ENCODE data around the gene ATP9B. TPM values are rescaled to one million over a fixed set of nuclear protein-coding genes. Genes with fewer than 3 reads are reported as not detected.

The ATP9B gene
- total RNA-seq, 1 experiment from 2014 or later, result 17.9 TPM

GRCh38 chr18:79343567-79344207, 274.5 kb downstream of the ATP9B start:
- no peaks in the 10 kb centered on the region for H3K4me1 ChIP-seq (ENCODE audit: insufficient read depth, low read length, poor library complexity, severe bottlenecking)
- peaks cover 5% of the 10 kb centered on the region for H3K36me3 ChIP-seq (ENCODE audit: insufficient read depth, low read length, poor library complexity, severe bottlenecking)
- CTCF ChIA-PET, result no interaction called here
- no peak for TF ChIP-seq CTCF (conservative IDR thresholded peaks at IDR 0.05; ENCODE audit: low read depth, low read length)
- TF ChIP-seq EZH2 (IDR thresholded peaks at IDR 0.05; ENCODE audit: borderline replicate concordance, low read depth, low read length, poor library complexity, severe bottlenecking), result no peak
- H3K27me3 ChIP-seq (replicated peaks; ENCODE audit: insufficient read depth, low read depth, low read length, poor library complexity), result no peaks in the 10 kb centered on the region
- no peak overlapping the region for H3K4me3 ChIP-seq (ENCODE audit: low read depth, low read length, poor library complexity, severe bottlenecking)
- no peak overlapping the region for H3K27ac ChIP-seq (ENCODE audit: low read depth, low read length, poor library complexity, severe bottlenecking)
- no peak for DNase-seq (ENCODE audit: low spot score)
- POLR2A ChIA-PET (ENCODE audit: low non-redundant PET), result no interaction called here
- intact Hi-C loops (cut with micrococcal nuclease; ENCODE audit: unreplicated experiment), result no loop called here
- BruUV-seq (replicated peaks), result no TSS peak
- no peaks in the 10 kb centered on the region for H3K9me3 ChIP-seq (ENCODE audit: low read depth, low read length, poor library complexity, severe bottlenecking)

GRCh38 chr18:79344208-79344581, 275.0 kb downstream of the ATP9B start:
- Histone ChIP-seq H3K4me1 (ENCODE audit: insufficient read depth, low read length, poor library complexity, severe bottlenecking) (no peaks in the 10 kb centered on the region), H3K9me3 (ENCODE audit: low read depth, low read length, poor library complexity, severe bottlenecking) (no peaks in the 10 kb centered on the region), H3K4me3 (ENCODE audit: low read depth, low read length, poor library complexity, severe bottlenecking) (no peak overlapping the region), H3K36me3 (ENCODE audit: insufficient read depth, low read length, poor library complexity, severe bottlenecking) (peaks cover 5% of the 10 kb centered on the region), H3K27me3 (replicated peaks; ENCODE audit: insufficient read depth, low read depth, low read length, poor library complexity) (no peaks in the 10 kb centered on the region), H3K27ac (ENCODE audit: low read depth, low read length, poor library complexity, severe bottlenecking) (no peak overlapping the region)
- ChIA-PET POLR2A (ENCODE audit: low non-redundant PET) (no interaction called here), CTCF (no interaction called here)
- DNase-seq (ENCODE audit: low spot score), result no peak
- intact Hi-C loops (cut with micrococcal nuclease; ENCODE audit: unreplicated experiment), result no loop called here
- BruUV-seq (replicated peaks), result no TSS peak
- no peak for TF ChIP-seq CTCF (conservative IDR thresholded peaks at IDR 0.05; ENCODE audit: low read depth, low read length)

GRCh38 chr18:79345366-79345765, 276.2 kb downstream of the ATP9B start:
- H3K27me3 ChIP-seq (replicated peaks; ENCODE audit: insufficient read depth, low read depth, low read length, poor library complexity), result no peaks in the 10 kb centered on the region
- no peak for TF ChIP-seq CTCF (conservative IDR thresholded peaks at IDR 0.05; ENCODE audit: low read depth, low read length)
- no peak for TF ChIP-seq EZH2 (IDR thresholded peaks at IDR 0.05; ENCODE audit: borderline replicate concordance, low read depth, low read length, poor library complexity, severe bottlenecking)
- intact Hi-C loops (cut with micrococcal nuclease; ENCODE audit: unreplicated experiment), result no loop called here
- ChIA-PET CTCF (no interaction called here), POLR2A (ENCODE audit: low non-redundant PET) (no interaction called here)
- peaks cover 5% of the 10 kb centered on the region for H3K36me3 ChIP-seq (ENCODE audit: insufficient read depth, low read length, poor library complexity, severe bottlenecking)
- no peak overlapping the region for H3K4me3 ChIP-seq (ENCODE audit: low read depth, low read length, poor library complexity, severe bottlenecking)
- no TSS peak for BruUV-seq (replicated peaks)
- DNase-seq (ENCODE audit: low spot score), result no peak
- H3K27ac ChIP-seq (ENCODE audit: low read depth, low read length, poor library complexity, severe bottlenecking), result no peak overlapping the region
- no peaks in the 10 kb centered on the region for H3K9me3 ChIP-seq (ENCODE audit: low read depth, low read length, poor library complexity, severe bottlenecking)
- no peaks in the 10 kb centered on the region for H3K4me1 ChIP-seq (ENCODE audit: insufficient read depth, low read length, poor library complexity, severe bottlenecking)

All from A673 (cell line).